B cell (primary cell): ENCODE results near the gene ZMYND8. TPM values are rescaled to one million over a fixed set of nuclear protein-coding genes. Genes with fewer than 3 reads are reported as not detected.

Experiments used
- ATAC-seq: fragments of 200-7000 bp; cut with Tn5 transposase; one replicate; pipeline ENCODE4 v1.10.0; 2021; ENCODE audit warnings: low read depth, mild to moderate bottlenecking, moderate number of reproducible peaks, moderate library complexity
- CTCF ChIA-PET: fragments of 350-600 bp; sonication (Branson Sonifier 250); formaldehyde crosslinking; loops from one replicate; lab custom pipeline; 2021; ENCODE audit warnings: antibody characterized with exemption, inconsistent platforms; lab: Charles Lee
- POLR2A ChIA-PET: fragments of 350-600 bp; sonication (Branson Sonifier 250); formaldehyde crosslinking; loops from one replicate; lab custom pipeline; 2021; ENCODE audit warnings: antibody characterized with exemption; lab: Charles Lee
- DNase-seq: peaks from one replicate; pipeline ENCODE4 v3.0.0; 2013
- H2AFZ ChIP-seq: 2 replicates; pipeline ENCODE4 v1.6.1; 2012; ENCODE audit warnings: mild to moderate bottlenecking, low read depth, low read length; ENCODE audit not compliant: insufficient read depth, poor library complexity, severe bottlenecking
- H3K27ac ChIP-seq, 2 donors: 1 replicate in 1 of 2; 2 replicates in 1 of 2; pipeline ENCODE4 v1.5.1; 2012 to 2013; ENCODE audit warnings: low read length in 2 of 2, mild to moderate bottlenecking in 2 of 2, moderate library complexity in 1 of 2
- H3K27me3 ChIP-seq, 4 experiments: fragments of 200-600 bp in 1 of 4; sonication (generic) in 1 of 4; replicated peaks in 1 of 4; 1 replicate in 2 of 4; 2 replicates in 2 of 4; pipeline versions ENCODE4 v1.6.1 to v1.7.0; 2013 to 2016; ENCODE audit warnings: low read length in 3 of 4, mild to moderate bottlenecking in 2 of 4, mixed read lengths in 1 of 4, moderate library complexity in 1 of 4; ENCODE audit not compliant: insufficient read depth in 4 of 4, control insufficient read depth in 3 of 4; ENCODE audit errors: control extremely low read depth in 1 of 4
- H3K36me3 ChIP-seq, 2 experiments: replicated peaks in 1 of 2; 1 replicate in 1 of 2; 2 replicates in 1 of 2; pipeline versions ENCODE4 v1.6.1 to v1.7.1; 2013; ENCODE audit warnings: low read length in 1 of 2; ENCODE audit not compliant: insufficient read depth in 2 of 2, control insufficient read depth in 1 of 2; ENCODE audit errors: control extremely low read depth in 1 of 2, extremely low read depth in 1 of 2
- H3K4me1 ChIP-seq, 2 donors: fragments of 200-600 bp in 1 of 2; sonication (generic) in 1 of 2; 1 replicate in 1 of 2; 2 replicates in 1 of 2; pipeline versions ENCODE4 v1.5.1 to v1.6.1; 2013 to 2017; ENCODE audit warnings: low read length in 2 of 2; ENCODE audit not compliant: control insufficient read depth in 2 of 2, insufficient read depth in 2 of 2
- H3K4me2 ChIP-seq: replicated peaks from 2 replicates; pipeline ENCODE3; 2012; ENCODE audit warnings: mild to moderate bottlenecking, low read depth, low read length; ENCODE audit not compliant: poor library complexity, severe bottlenecking
- H3K4me3 ChIP-seq, 5 experiments: fragments of 200-600 bp in 1 of 5; sonication (generic) in 1 of 5; 1 replicate in 3 of 5; 2 replicates in 2 of 5; pipeline versions ENCODE4 v1.5.1 to v1.7.0; 2011 to 2016; ENCODE audit warnings: low read length in 4 of 5, mild to moderate bottlenecking in 4 of 5, low read depth in 2 of 5, control low read depth in 1 of 5, moderate library complexity in 1 of 5; ENCODE audit not compliant: insufficient read depth in 1 of 5; ENCODE audit errors: control extremely low read depth in 1 of 5, extremely low read depth in 1 of 5
- H3K79me2 ChIP-seq: fragments of 200-600 bp; sonication (generic); one replicate; pipeline ENCODE4 v1.6.0; 2016; ENCODE audit warnings: low read length; ENCODE audit not compliant: control insufficient read depth, insufficient read depth
- H3K9ac ChIP-seq: fragments of 200-600 bp; sonication (generic); 2 replicates; pipeline ENCODE4 v1.6.1; 2017; ENCODE audit warnings: mild to moderate bottlenecking, low read length, moderate library complexity
- H3K9me3 ChIP-seq, 3 donors: one replicate each; pipeline versions ENCODE4 v1.6.1 to v1.7.1; 2013; ENCODE audit warnings: low read length in 2 of 3; ENCODE audit not compliant: control insufficient read depth in 2 of 3, insufficient read depth in 1 of 3; ENCODE audit errors: control extremely low read depth in 1 of 3
- H4K20me1 ChIP-seq: 2 replicates; pipeline ENCODE4 v1.6.0; 2012; ENCODE audit warnings: mild to moderate bottlenecking, low read length; ENCODE audit not compliant: insufficient read depth, control insufficient read depth, poor library complexity, severe bottlenecking
- H3K27ac Mint-ChIP-seq: one replicate; pipeline ENCODE4 v1.8.0; 2021; ENCODE audit warnings: mixed read lengths
- H3K27me3 Mint-ChIP-seq: one replicate; pipeline ENCODE4 v1.8.0; 2021; ENCODE audit warnings: mixed read lengths
- H3K4me1 Mint-ChIP-seq: one replicate; pipeline ENCODE4 v1.8.0; 2021; ENCODE audit warnings: mixed read lengths
- H3K4me3 Mint-ChIP-seq: one replicate; pipeline ENCODE4 v1.8.0; 2021; ENCODE audit warnings: mixed read lengths
- H3K9me3 Mint-ChIP-seq: one replicate; pipeline ENCODE4 v1.8.0; 2022; ENCODE audit warnings: mixed read lengths; ENCODE audit not compliant: insufficient read depth
- EZH2 ChIP-seq: IDR thresholded peaks from 2 replicates; pipeline ENCODE4 v1.6.1; 2012; ENCODE audit warnings: borderline replicate concordance, low read depth, mild to moderate bottlenecking, moderate library complexity, low read length; ENCODE audit not compliant: insufficient read depth, poor library complexity, severe bottlenecking
- WGBS: methylation state at CpG from one replicate; pipeline ENCODE4 v1.1.5; 2013; ENCODE audit warnings: missing lambda C conversion rate; ENCODE audit not compliant: insufficient coverage; 5-methylcytosine and 5-hydroxymethylcytosine counted together
- intact Hi-C: fragments of 100-400 bp; cut with micrococcal nuclease; formaldehyde crosslinking; loops from one replicate; pipeline ENCODE4 v1.10.0; 2022
- polyA plus RNA-seq: library from polyadenylated mRNA; depleted of rRNA; stranded (reverse); fragments of >200 nt; gene quantifications from 2 replicates; pipeline ENCODE4 v1.2.3, GENCODE V29; 2012
- total RNA-seq, 2 donors: library from RNA; stranded (reverse); fragments of 120-200 nt in 1 of 2; gene quantifications; 1 replicate in 1 of 2; 2 replicates in 1 of 2; pipeline versions ENCODE4 v1.2.3 to v1.2.4, GENCODE V29; 2013 to 2022
- TF ChIP-seq, protein P1 (sequence below): fragments of 200-600 bp; IDR thresholded peaks from one replicate; pipeline ENCODE4 v1.8.0; 2022; ENCODE audit warnings: antibody characterized with exemption, mild to moderate bottlenecking

ZMYND8 gene
- total and polyA plus RNA-seq, 2 donors (not counting 1 experiment from before 2014, with no cell fraction given) = 20.3 to 67.2 TPM

DNA sequence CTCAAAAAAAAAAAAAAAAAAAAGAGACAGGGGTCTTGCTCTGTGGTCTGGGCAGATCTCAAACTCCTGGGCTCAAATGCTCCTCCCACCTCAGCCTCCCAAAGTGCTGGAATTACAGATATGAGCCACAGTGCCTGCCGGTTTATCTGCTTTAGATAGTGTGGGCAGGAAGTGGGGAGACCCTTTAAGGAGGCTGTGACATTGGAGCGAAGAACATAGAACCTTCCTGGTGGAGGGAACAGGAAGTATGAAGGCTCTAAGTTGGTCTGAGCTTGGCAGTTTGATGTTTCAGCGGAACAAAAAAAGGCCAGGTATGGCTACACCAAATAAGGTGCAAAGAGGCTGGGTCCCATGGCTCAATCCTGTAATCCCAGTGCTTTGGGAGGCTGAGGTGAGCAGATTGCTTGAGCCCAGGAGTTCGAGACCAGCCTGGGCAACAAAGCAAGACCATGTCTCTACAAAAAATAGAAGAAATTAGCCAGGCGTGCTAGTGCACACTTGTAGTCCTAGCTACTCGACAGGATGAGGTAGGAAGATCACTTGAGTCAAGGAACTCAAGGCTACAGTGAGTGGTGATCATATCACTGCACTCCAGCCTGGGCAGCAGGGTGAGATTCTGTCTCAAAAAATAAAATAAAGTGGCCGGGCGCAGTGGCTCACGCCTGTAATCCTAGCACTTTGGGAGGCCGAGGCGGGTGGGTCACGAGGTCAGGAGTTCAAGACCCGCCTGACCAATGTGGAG, 8.7 kb upstream of the ZMYND8 start:
- Mint-ChIP-seq H3K9me3 (no peaks in the 10 kb centered on the region), H3K27ac (no peak overlapping the region), H3K4me3 (no peak overlapping the region), H3K4me1 (peaks cover 26% of the 10 kb centered on the region), H3K27me3 (no peaks in the 10 kb centered on the region)
- DNase-seq (no peak), ATAC-seq (no peak)
- Histone ChIP-seq H3K36me3 (no peaks in the 10 kb centered on the region), H3K9ac (no peak overlapping the region), H3K4me1 (peaks cover 13% of the 10 kb centered on the region in 2 donors), H3K79me2 (no peaks in the 10 kb centered on the region), H3K4me2 (no peak overlapping the region), H3K4me3 (no peak overlapping the region), H3K9me3 (no peaks in the 10 kb centered on the region), H2AFZ (no peak overlapping the region), H3K27ac (no peak overlapping the region), H3K27me3 (no peaks in the 10 kb centered on the region), H4K20me1 (no peaks in the 10 kb centered on the region)
- intact Hi-C loops = no loop called here
- POLR2A ChIA-PET = no interaction called here
- CTCF ChIA-PET = interaction anchor here (1.0 to 3.2 kb wide), 2 partner anchors 19 to 93 kb away, joined by 3 to 14 read pairs; no protein-coding TSS in a partner anchor
- TF ChIP-seq EZH2 = no peak
- TF ChIP-seq, protein P1, sequence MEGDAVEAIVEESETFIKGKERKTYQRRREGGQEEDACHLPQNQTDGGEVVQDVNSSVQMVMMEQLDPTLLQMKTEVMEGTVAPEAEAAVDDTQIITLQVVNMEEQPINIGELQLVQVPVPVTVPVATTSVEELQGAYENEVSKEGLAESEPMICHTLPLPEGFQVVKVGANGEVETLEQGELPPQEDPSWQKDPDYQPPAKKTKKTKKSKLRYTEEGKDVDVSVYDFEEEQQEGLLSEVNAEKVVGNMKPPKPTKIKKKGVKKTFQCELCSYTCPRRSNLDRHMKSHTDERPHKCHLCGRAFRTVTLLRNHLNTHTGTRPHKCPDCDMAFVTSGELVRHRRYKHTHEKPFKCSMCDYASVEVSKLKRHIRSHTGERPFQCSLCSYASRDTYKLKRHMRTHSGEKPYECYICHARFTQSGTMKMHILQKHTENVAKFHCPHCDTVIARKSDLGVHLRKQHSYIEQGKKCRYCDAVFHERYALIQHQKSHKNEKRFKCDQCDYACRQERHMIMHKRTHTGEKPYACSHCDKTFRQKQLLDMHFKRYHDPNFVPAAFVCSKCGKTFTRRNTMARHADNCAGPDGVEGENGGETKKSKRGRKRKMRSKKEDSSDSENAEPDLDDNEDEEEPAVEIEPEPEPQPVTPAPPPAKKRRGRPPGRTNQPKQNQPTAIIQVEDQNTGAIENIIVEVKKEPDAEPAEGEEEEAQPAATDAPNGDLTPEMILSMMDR = no peak
- WGBS = 82% methylated on average over 12 of the region's 13 CpGs
